ENCODE measurements around the gene PFDN4.

PFDN4 gene, protein sequence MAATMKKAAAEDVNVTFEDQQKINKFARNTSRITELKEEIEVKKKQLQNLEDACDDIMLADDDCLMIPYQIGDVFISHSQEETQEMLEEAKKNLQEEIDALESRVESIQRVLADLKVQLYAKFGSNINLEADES

DNA sequence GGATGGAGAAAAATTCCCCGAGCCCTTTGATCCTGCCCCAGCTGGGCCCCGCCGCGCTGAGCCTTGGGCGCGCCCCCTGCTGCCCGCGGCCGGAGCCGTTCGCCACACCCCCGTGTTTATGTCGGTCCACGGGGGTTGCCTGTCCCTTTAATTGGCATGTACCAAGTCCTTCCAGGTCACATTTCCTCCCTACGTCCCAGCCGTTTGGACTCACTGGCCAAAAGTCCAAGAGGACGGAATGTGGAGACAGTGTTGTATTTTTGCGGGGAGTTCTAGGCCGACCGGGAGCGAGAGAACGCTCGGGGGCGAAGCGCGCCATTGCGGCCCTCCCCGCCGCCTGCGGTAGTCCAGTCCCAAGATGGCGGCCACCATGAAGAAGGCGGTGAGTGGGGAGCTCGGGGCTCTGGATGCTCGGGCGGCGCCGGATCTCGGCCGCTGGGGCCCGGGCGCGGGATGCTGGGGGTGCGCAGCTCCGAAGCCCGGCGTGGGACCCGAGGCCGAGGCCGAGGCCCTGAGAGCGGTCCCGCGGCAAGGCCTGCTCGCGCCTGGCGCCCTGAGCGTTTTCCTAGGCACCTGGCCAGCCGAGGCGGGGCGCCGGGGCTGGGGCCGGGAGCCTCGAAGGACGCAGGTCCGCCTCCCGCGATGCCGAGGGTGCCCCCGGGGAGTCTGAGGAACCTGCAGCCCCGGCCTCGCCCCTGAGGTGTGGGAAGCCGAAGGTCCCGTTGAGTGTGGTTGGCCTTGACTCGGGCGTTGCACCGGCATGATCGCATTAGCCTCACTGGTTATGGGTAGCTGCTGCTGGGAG lies at the start of gene PFDN4:
TSS of gene PFDN4 (plus strand) at position 345 of the 805 bp plus-strand sequence. CDS start at position 359, 14 bp downstream.
- peak within 1 kb of the TSS; percentile 82 to 94 for H3K27ac ChIP-seq (ENCODE audit: low read depth in 2 of 2, low read length in 2 of 2)
- H3K9ac ChIP-seq (ENCODE audit: low read depth in 1 of 2, low read length in 2 of 2), result peak within 1 kb of the TSS; percentile 80 to 94
- H3K27me3 ChIP-seq (ENCODE audit: control insufficient read depth in 2 of 2, insufficient read depth in 2 of 2, low read length in 2 of 2), result no peaks in the 10 kb centered on the region
- peak within 1 kb of the TSS; percentile 91 to 92 for H3K4me3 ChIP-seq (ENCODE audit: low read length in 2 of 2)
- no peaks in the 10 kb centered on the region for H3K9me3 ChIP-seq (ENCODE audit: control insufficient read depth in 2 of 2, low read length in 2 of 2)
- peaks cover 15 to 26% of the 10 kb centered on the region in 2 donors for H3K4me1 ChIP-seq (ENCODE audit: control insufficient read depth in 2 of 2, insufficient read depth in 2 of 2, low read length in 2 of 2)
- H3K36me3 ChIP-seq (ENCODE audit: control insufficient read depth in 2 of 2, insufficient read depth in 2 of 2, low read length in 2 of 2), result no peaks in the 10 kb centered on the region

DNA sequence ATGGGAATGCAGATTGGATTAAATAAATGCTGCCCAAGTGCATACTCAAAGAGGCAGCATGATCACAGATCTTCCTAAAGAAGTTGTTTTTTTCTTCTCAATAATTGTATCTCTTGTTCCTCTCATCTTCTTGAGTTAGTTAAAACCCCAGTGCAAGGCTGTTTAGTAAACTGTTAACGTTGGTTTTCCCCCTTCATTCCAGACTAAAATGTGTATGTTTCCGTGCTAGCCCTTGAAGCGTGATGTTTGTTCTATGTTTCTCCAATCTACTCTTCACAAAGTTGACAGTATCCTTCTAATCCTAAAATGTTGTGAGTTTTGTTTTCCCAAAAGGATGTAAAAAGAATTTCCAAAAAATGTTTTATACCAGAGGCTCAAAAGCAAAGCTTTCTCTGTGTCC lies 49.7 kb upstream of the PFDN4 start:
- Histone ChIP-seq H3K9ac (ENCODE audit: low read depth in 1 of 2, low read length in 2 of 2) (no peak overlapping the region), H3K36me3 (ENCODE audit: control insufficient read depth in 2 of 2, insufficient read depth in 2 of 2, low read length in 2 of 2) (no peaks in the 10 kb centered on the region), H3K27ac (ENCODE audit: low read depth in 2 of 2, low read length in 2 of 2) (no peak overlapping the region), H3K27me3 (ENCODE audit: control insufficient read depth in 2 of 2, insufficient read depth in 2 of 2, low read length in 2 of 2) (no peaks in the 10 kb centered on the region), H3K9me3 (ENCODE audit: control insufficient read depth in 2 of 2, low read length in 2 of 2) (no peaks in the 10 kb centered on the region), H3K4me1 (ENCODE audit: control insufficient read depth in 2 of 2, insufficient read depth in 2 of 2, low read length in 2 of 2) (no peaks in the 10 kb centered on the region), H3K4me3 (ENCODE audit: low read length in 2 of 2) (no peak overlapping the region)

DNA sequence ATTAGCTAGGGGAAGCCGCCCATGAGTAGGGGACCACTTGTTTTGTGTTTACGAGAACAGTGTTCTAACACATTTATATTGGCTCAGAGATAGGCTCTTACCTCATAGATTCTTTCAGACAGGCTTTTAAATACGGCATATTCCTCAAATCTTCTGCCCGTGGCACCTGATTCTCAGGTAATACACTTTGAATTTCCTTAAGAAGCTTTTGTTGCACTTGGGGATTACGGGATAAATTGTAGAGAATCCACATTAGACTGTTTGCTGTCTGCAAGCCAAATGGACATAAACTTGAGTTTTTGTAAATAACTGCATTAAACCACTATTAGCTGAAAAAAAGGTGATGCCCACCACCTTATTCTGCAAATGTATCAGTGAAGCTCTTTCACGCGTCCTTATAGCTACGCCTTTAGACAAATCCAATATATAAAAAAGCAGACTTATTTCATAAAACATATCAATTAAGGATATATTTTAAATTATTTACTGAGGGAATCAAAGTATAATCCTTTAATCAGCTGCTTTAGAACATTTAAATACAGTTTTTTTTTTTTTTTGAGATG lies 49.0 kb upstream of the PFDN4 start:
- H3K9me3 ChIP-seq (ENCODE audit: control insufficient read depth in 2 of 2, low read length in 2 of 2), result no peaks in the 10 kb centered on the region
- H3K36me3 ChIP-seq (ENCODE audit: control insufficient read depth in 2 of 2, insufficient read depth in 2 of 2, low read length in 2 of 2), result no peaks in the 10 kb centered on the region
- H3K27ac ChIP-seq (ENCODE audit: low read depth in 2 of 2, low read length in 2 of 2), result no peak overlapping the region
- peaks cover 0 to 3% of the 10 kb centered on the region in 2 donors for H3K27me3 ChIP-seq (ENCODE audit: control insufficient read depth in 2 of 2, insufficient read depth in 2 of 2, low read length in 2 of 2)
- H3K4me1 ChIP-seq (ENCODE audit: control insufficient read depth in 2 of 2, insufficient read depth in 2 of 2, low read length in 2 of 2), result no peaks in the 10 kb centered on the region
- no peak overlapping the region for H3K9ac ChIP-seq (ENCODE audit: low read depth in 1 of 2, low read length in 2 of 2)
- H3K4me3 ChIP-seq (ENCODE audit: low read length in 2 of 2), result no peak overlapping the region

DNA sequence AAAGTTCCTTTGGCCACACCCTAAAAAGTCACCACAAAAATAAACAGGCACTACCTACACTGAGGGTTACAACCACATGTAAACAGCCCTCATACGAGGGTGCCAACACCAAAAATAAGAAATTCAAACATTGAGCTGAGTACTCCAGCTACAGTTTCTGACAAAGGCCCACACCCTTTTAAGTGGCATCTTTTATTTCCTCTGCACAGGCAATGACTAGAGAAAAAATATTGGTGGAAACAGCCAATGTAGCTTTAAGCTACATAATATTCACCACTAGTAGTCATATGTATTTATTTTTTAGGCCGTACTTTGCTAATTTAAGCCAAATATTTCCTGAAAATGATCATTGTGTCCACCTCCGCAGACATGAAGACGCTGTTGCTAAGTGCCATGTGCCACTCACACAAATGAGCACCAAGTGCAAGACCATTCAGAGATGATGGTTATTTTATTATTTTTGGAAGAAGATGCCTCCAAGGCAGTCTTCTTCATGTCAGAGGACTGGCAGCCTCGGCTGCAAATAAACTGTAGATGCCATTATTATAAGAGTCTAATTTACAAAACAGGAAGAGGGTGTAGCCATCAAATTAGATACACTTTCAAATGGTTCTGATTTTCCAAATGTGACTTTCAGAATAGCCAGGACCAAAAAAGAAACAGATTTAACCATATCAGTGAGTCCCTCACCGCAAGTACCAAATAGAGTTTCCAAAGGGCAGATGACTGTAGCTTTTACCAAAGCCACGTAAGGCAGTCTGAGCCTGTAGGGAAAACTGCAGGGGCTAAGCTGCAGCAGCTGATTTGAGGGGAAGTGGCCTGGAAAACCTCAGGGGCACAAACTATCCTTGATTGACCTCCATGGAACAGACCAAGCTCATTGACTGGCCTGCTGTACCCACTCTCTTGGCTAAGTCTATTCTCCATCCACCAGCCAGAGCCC lies 47.6 kb upstream of the PFDN4 start:
- H3K36me3 ChIP-seq (ENCODE audit: control insufficient read depth in 2 of 2, insufficient read depth in 2 of 2, low read length in 2 of 2), result no peaks in the 10 kb centered on the region
- no peak overlapping the region for H3K9ac ChIP-seq (ENCODE audit: low read depth in 1 of 2, low read length in 2 of 2)
- H3K4me1 ChIP-seq (ENCODE audit: control insufficient read depth in 2 of 2, insufficient read depth in 2 of 2, low read length in 2 of 2), result no peaks in the 10 kb centered on the region
- no peak overlapping the region for H3K4me3 ChIP-seq (ENCODE audit: low read length in 2 of 2)
- H3K9me3 ChIP-seq (ENCODE audit: control insufficient read depth in 2 of 2, low read length in 2 of 2), result no peaks in the 10 kb centered on the region
- no peak overlapping the region for H3K27ac ChIP-seq (ENCODE audit: low read depth in 2 of 2, low read length in 2 of 2)
- peaks cover 2 to 3% of the 10 kb centered on the region in 2 donors for H3K27me3 ChIP-seq (ENCODE audit: control insufficient read depth in 2 of 2, insufficient read depth in 2 of 2, low read length in 2 of 2)

DNA sequence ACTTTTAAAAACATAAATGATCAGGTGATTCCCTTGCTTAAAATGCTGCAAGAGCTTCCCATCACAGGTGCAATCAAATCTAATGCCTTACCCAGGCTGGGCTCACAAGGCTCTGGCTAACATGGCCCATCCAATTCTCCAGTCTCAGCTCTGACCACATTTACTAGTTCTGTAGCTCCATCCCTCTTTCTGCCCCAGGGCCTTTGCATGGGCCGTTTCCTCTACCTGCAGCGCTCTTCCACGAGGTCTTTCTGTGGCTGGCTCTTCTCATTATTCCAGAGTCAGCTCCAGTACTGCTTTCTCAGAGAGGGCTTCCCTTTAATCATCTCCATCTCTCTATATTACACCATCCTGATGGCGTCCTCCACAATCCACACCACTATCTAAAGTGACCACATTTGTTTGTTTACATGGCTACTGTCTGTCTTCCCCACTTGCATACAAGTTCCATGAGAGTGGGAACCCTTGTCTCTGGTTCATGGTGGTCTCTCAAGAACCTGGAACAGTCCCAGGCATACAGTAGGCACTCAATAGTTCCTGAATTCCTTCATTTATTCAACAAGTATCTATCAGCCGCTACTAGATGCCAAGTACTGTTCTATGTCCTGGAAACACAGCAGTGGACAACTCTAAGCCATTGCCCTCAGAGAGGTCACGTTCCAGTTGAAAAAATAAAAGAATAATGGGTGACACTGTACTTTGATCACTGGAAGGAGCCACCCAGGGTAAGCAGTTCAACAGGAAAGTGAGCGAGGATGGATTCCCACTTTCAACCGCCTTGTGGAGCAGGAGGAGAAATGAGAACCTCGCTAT lies 46.7 kb upstream of the PFDN4 start:
- Histone ChIP-seq H3K9ac (ENCODE audit: low read depth in 1 of 2, low read length in 2 of 2) (no peak overlapping the region), H3K4me3 (ENCODE audit: low read length in 2 of 2) (no peak overlapping the region), H3K9me3 (ENCODE audit: control insufficient read depth in 2 of 2, low read length in 2 of 2) (no peaks in the 10 kb centered on the region), H3K27ac (ENCODE audit: low read depth in 2 of 2, low read length in 2 of 2) (no peak overlapping the region), H3K4me1 (ENCODE audit: control insufficient read depth in 2 of 2, insufficient read depth in 2 of 2, low read length in 2 of 2) (no peaks in the 10 kb centered on the region), H3K27me3 (ENCODE audit: control insufficient read depth in 2 of 2, insufficient read depth in 2 of 2, low read length in 2 of 2) (peaks cover 2 to 3% of the 10 kb centered on the region in 2 donors), H3K36me3 (ENCODE audit: control insufficient read depth in 2 of 2, insufficient read depth in 2 of 2, low read length in 2 of 2) (no peaks in the 10 kb centered on the region)

DNA sequence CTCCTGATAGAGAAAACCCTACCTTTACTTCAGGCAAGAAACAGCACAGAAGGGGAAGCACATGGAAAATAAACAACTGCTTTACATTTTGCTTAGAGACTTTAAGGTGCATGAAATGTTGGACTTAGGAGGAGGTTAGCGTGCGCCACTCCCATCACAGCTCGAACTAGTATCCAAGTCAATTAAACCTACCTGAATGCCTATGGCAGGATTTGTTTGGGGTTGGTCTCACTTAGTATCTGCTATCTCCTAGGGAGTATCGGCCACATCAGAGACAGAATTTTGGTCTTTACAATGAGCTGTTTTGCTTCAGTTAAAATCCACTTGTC lies 46.1 kb upstream of the PFDN4 start:
- H3K27me3 ChIP-seq (ENCODE audit: control insufficient read depth in 2 of 2, insufficient read depth in 2 of 2, low read length in 2 of 2), result peaks cover 2 to 3% of the 10 kb centered on the region in 2 donors
- no peaks in the 10 kb centered on the region for H3K36me3 ChIP-seq (ENCODE audit: control insufficient read depth in 2 of 2, insufficient read depth in 2 of 2, low read length in 2 of 2)
- no peaks in the 10 kb centered on the region for H3K9me3 ChIP-seq (ENCODE audit: control insufficient read depth in 2 of 2, low read length in 2 of 2)
- no peak overlapping the region for H3K9ac ChIP-seq (ENCODE audit: low read depth in 1 of 2, low read length in 2 of 2)
- no peaks in the 10 kb centered on the region for H3K4me1 ChIP-seq (ENCODE audit: control insufficient read depth in 2 of 2, insufficient read depth in 2 of 2, low read length in 2 of 2)
- H3K27ac ChIP-seq (ENCODE audit: low read depth in 2 of 2, low read length in 2 of 2), result no peak overlapping the region
- no peak overlapping the region for H3K4me3 ChIP-seq (ENCODE audit: low read length in 2 of 2)

DNA sequence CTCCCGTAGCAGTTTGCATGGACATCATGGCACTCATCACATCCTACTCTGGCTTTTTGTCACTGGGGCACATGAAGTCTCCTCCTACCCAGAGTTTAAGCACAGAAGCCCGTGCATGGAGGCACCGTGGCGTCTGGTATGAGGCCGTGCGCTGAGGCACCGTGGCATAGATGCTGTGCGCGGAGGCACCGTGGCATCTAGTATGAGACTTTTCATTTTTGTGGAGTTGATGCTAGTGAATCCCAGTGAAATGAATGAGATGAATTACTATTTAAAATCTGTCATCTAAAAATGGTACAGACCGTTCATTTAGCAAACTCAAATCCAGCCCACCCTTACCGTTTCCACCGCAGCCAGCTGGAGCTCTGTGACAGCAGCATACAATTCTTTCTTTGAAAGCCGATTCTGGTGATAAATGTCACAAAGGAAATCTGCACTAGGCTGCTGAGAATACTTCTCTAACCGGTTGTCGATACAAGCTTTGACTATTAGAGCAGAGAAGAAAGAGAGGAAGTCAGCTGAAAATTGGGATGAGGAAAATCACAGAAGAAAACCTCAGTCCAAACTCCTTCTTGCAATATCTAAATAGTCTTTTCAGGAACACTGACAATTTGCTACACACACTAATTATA lies 45.4 kb upstream of the PFDN4 start:
- H3K27me3 ChIP-seq (ENCODE audit: control insufficient read depth in 2 of 2, insufficient read depth in 2 of 2, low read length in 2 of 2), result peaks cover 2 to 3% of the 10 kb centered on the region in 2 donors

DNA sequence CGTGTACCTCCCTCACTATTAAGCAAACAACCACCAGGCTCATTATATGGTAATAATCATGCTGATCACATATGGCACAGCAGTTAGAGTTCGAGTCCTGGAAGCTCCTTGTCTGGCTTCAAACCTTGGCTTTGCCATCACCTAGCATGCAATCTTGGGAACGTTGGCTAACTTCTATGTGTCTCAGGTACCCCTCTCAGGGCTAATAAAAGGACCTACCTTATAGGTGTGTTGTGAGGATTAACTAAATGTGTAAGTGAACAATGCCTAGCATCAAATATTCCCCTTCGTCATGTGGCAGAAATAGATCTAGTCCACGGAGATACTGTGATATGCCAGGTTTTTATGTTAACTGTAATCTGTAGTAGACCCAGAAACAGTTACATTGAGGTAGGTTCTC lies 44.5 kb upstream of the PFDN4 start:
- Histone ChIP-seq H3K4me3 (ENCODE audit: low read length in 2 of 2) (no peak overlapping the region), H3K36me3 (ENCODE audit: control insufficient read depth in 2 of 2, insufficient read depth in 2 of 2, low read length in 2 of 2) (no peaks in the 10 kb centered on the region), H3K27me3 (ENCODE audit: control insufficient read depth in 2 of 2, insufficient read depth in 2 of 2, low read length in 2 of 2) (peaks cover 8 to 9% of the 10 kb centered on the region in 2 donors), H3K4me1 (ENCODE audit: control insufficient read depth in 2 of 2, insufficient read depth in 2 of 2, low read length in 2 of 2) (no peaks in the 10 kb centered on the region), H3K27ac (ENCODE audit: low read depth in 2 of 2, low read length in 2 of 2) (no peak overlapping the region), H3K9me3 (ENCODE audit: control insufficient read depth in 2 of 2, low read length in 2 of 2) (no peaks in the 10 kb centered on the region), H3K9ac (ENCODE audit: low read depth in 1 of 2, low read length in 2 of 2) (no peak overlapping the region)

More for the DNA sequence above, 45.4 kb upstream of the PFDN4 start:
- H3K9me3 ChIP-seq (ENCODE audit: control insufficient read depth in 2 of 2, low read length in 2 of 2), result no peaks in the 10 kb centered on the region
- H3K4me1 ChIP-seq (ENCODE audit: control insufficient read depth in 2 of 2, insufficient read depth in 2 of 2, low read length in 2 of 2), result no peaks in the 10 kb centered on the region
- H3K4me3 ChIP-seq (ENCODE audit: low read length in 2 of 2), result no peak overlapping the region
- H3K27ac ChIP-seq (ENCODE audit: low read depth in 2 of 2, low read length in 2 of 2), result no peak overlapping the region
- H3K9ac ChIP-seq (ENCODE audit: low read depth in 1 of 2, low read length in 2 of 2), result no peak overlapping the region
- H3K36me3 ChIP-seq (ENCODE audit: control insufficient read depth in 2 of 2, insufficient read depth in 2 of 2, low read length in 2 of 2), result no peaks in the 10 kb centered on the region

DNA sequence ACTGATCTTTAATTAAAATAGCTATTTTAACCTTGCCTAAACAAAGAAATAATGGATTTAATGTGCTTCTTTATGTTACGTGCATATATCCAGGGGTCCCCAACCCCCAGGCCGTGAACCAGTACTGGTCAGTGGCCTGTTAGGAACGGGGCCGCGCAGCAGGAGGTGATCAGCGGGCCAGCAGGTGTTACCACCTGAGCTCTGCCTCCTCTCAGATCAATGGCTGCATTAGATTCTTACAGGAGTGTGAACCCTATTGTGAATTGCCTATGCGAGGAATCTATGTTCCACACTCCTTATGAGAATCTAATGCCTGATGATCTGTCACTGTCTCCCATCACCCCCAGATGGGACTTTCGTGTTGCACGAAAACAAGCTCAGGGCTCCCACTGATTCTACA lies 42.9 kb upstream of the PFDN4 start:
- Histone ChIP-seq H3K4me3 (ENCODE audit: low read length in 2 of 2) (no peak overlapping the region), H3K4me1 (ENCODE audit: control insufficient read depth in 2 of 2, insufficient read depth in 2 of 2, low read length in 2 of 2) (no peaks in the 10 kb centered on the region), H3K9me3 (ENCODE audit: control insufficient read depth in 2 of 2, low read length in 2 of 2) (no peaks in the 10 kb centered on the region), H3K9ac (ENCODE audit: low read depth in 1 of 2, low read length in 2 of 2) (no peak overlapping the region), H3K36me3 (ENCODE audit: control insufficient read depth in 2 of 2, insufficient read depth in 2 of 2, low read length in 2 of 2) (no peaks in the 10 kb centered on the region), H3K27ac (ENCODE audit: low read depth in 2 of 2, low read length in 2 of 2) (no peak overlapping the region), H3K27me3 (ENCODE audit: control insufficient read depth in 2 of 2, insufficient read depth in 2 of 2, low read length in 2 of 2) (peaks cover 15 to 21% of the 10 kb centered on the region in 2 donors)

All from mucosa of rectum (tissue), 2 donors.